Neural cell (in vitro differentiated cells): Measurements from ENCODE around the gene NTSR2.

Experiments
- CTCF ChIP-seq: fragments of 450-650 bp; IDR thresholded peaks from 2 replicates; pipeline ENCODE4 v1.5.1; 2014; ENCODE audit warnings: antibody characterized with exemption, mild to moderate bottlenecking, moderate library complexity; ENCODE audit not compliant: poor library complexity, severe bottlenecking
- EP300 ChIP-seq: fragments of 450-650 bp; conservative IDR thresholded peaks from 2 replicates; pipeline ENCODE4 v1.6.1; 2014; ENCODE audit warnings: antibody characterized with exemption, mild to moderate bottlenecking, moderate library complexity; ENCODE audit not compliant: poor library complexity, severe bottlenecking
- EZH2 ChIP-seq: fragments of 200-600, 300-800 bp; shearing (Covaris generic), sonication (generic); IDR thresholded peaks from 2 replicates; pipeline ENCODE4 v1.6.1; 2014; ENCODE audit warnings: antibody characterized with exemption, low read length, borderline replicate concordance, mild to moderate bottlenecking; ENCODE audit not compliant: insufficient read depth, poor library complexity, severe bottlenecking
- MXI1 ChIP-seq: fragments of 450-650 bp; conservative IDR thresholded peaks from 2 replicates; pipeline ENCODE4 v1.6.1; 2014; ENCODE audit warnings: antibody characterized with exemption, mild to moderate bottlenecking; ENCODE audit not compliant: poor library complexity, severe bottlenecking
- POLR2AphosphoS5 ChIP-seq: IDR thresholded peaks from 2 replicates; pipeline ENCODE4 v1.6.1; 2012
- RAD21 ChIP-seq: fragments of 450-650 bp; conservative IDR thresholded peaks from 2 replicates; pipeline ENCODE4 v1.6.1; 2014; ENCODE audit warnings: antibody characterized with exemption, mild to moderate bottlenecking, moderate library complexity
- REST ChIP-seq: IDR thresholded peaks from 2 replicates; pipeline ENCODE4 v1.6.1; 2012; ENCODE audit warnings: borderline replicate concordance
- SMC3 ChIP-seq: fragments of 450-650 bp; conservative IDR thresholded peaks from 2 replicates; pipeline ENCODE4 v1.6.1; 2014; ENCODE audit warnings: antibody characterized with exemption, mild to moderate bottlenecking, moderate library complexity; ENCODE audit not compliant: poor library complexity
- TAF1 ChIP-seq: IDR thresholded peaks from 2 replicates; pipeline ENCODE4 v1.6.1; 2012; ENCODE audit warnings: low read depth

- TF ChIP-seq CTCF (no peak), POLR2AphosphoS5 (no peak), MXI1 (peak; percentile 37), EP300 (no peak), TAF1 (no peak), REST (peak; percentile 35), EZH2 (no peak), RAD21 (no peak), SMC3 (no peak)
Observed at GRCh38 chr2:11669454-11670291, at the start of gene NTSR2.
